Activated naive CD8-positive, alpha-beta T cell treated with anti-CD3 and anti-CD28 coated beads, Interleukin-2, amount 10 ng/mL, durations not matched to agents 7 days and 5 days (primary cell): ENCODE results near the gene CRHR1. TPM values are rescaled to one million over a fixed set of nuclear protein-coding genes. Genes with fewer than 3 reads are reported as not detected.

Experiments
- ATAC-seq: fragments of 150-1000 bp; cut with Tn5 transposase; one replicate; pipeline ENCODE4 v1.10.0; 2021; ENCODE audit warnings: low read depth, moderate library complexity
- POLR2A ChIA-PET: fragments of 350-600 bp; sonication (Branson Sonifier 250); formaldehyde crosslinking; loops from one replicate; lab custom pipeline; 2021; ENCODE audit warnings: antibody characterized with exemption; lab: Charles Lee
- DNase-seq: peaks from one replicate; pipeline ENCODE4 v3.0.0; 2021
- H3K27ac Mint-ChIP-seq: one replicate; pipeline ENCODE4 v1.8.0; 2022; ENCODE audit warnings: mild to moderate bottlenecking, mixed read lengths
- H3K27me3 Mint-ChIP-seq: one replicate; pipeline ENCODE4 v1.8.0; 2022; ENCODE audit warnings: mild to moderate bottlenecking, moderate library complexity, mixed read lengths
- H3K36me3 Mint-ChIP-seq: one replicate; pipeline ENCODE4 v1.8.0; 2021; ENCODE audit warnings: mild to moderate bottlenecking, mixed read lengths
- H3K4me1 Mint-ChIP-seq: one replicate; pipeline ENCODE4 v1.8.0; 2021; ENCODE audit warnings: mixed read lengths
- H3K4me3 Mint-ChIP-seq: one replicate; pipeline ENCODE4 v1.8.0; 2022; ENCODE audit warnings: mild to moderate bottlenecking, moderate library complexity, mixed read lengths
- H3K9me3 Mint-ChIP-seq: one replicate; pipeline ENCODE4 v1.8.0; 2021; ENCODE audit warnings: mixed read lengths
- total RNA-seq, 2 experiments: library from RNA; stranded (reverse); gene quantifications; one replicate each; pipeline ENCODE4 v1.2.3, GENCODE V29; 2021

The CRHR1 gene
- total RNA-seq, 2 experiments from 2014 or later: not detected

- H3K27ac Mint-ChIP-seq: no peak overlapping the region
- no peaks in the 10 kb centered on the region for H3K9me3 Mint-ChIP-seq
- POLR2A ChIA-PET: no interaction called here
- DNase-seq (no peak), ATAC-seq (no peak)
- no peak overlapping the region for H3K4me3 Mint-ChIP-seq
- H3K27me3 Mint-ChIP-seq: peaks cover 9% of the 10 kb centered on the region
- no peaks in the 10 kb centered on the region for H3K4me1 Mint-ChIP-seq
- no peaks in the 10 kb centered on the region for H3K36me3 Mint-ChIP-seq
Measured at GRCh38 chr17:45809499-45809898, 25.4 kb downstream of the CRHR1 start.

GRCh38 chr17:45812102-45812501 lies 28.0 kb downstream of the CRHR1 start:
- Mint-ChIP-seq H3K4me1 (no peaks in the 10 kb centered on the region), H3K27me3 (peaks cover 6% of the 10 kb centered on the region), H3K4me3 (no peak overlapping the region), H3K27ac (no peak overlapping the region), H3K36me3 (no peaks in the 10 kb centered on the region), H3K9me3 (no peaks in the 10 kb centered on the region)
- no peak for DNase-seq
- POLR2A ChIA-PET: no interaction called here
- ATAC-seq: no peak

GRCh38 chr17:45813048-45813725 lies 29.1 kb downstream of the CRHR1 start:
- Mint-ChIP-seq H3K27ac (no peak overlapping the region), H3K27me3 (peaks cover 6% of the 10 kb centered on the region), H3K36me3 (no peaks in the 10 kb centered on the region), H3K4me3 (no peak overlapping the region), H3K9me3 (no peaks in the 10 kb centered on the region), H3K4me1 (no peaks in the 10 kb centered on the region)
- DNase-seq (no peak), ATAC-seq (no peak)
- POLR2A ChIA-PET: no interaction called here

GRCh38 chr17:45814622-45815606 lies 30.8 kb downstream of the CRHR1 start:
- no peak for ATAC-seq
- H3K27ac Mint-ChIP-seq: no peak overlapping the region

GRCh38 chr17:45815752-45816151 lies 31.6 kb downstream of the CRHR1 start:
- Mint-ChIP-seq H3K4me1 (no peaks in the 10 kb centered on the region), H3K27me3 (peaks cover 2% of the 10 kb centered on the region), H3K27ac (no peak overlapping the region), H3K4me3 (no peak overlapping the region), H3K9me3 (no peaks in the 10 kb centered on the region), H3K36me3 (no peaks in the 10 kb centered on the region)
- no peak for ATAC-seq
- POLR2A ChIA-PET: no interaction called here
- DNase-seq: no peak

More at GRCh38 chr17:45814622-45815606, 30.8 kb downstream of the CRHR1 start:
- no peak overlapping the region for H3K4me3 Mint-ChIP-seq
- no peaks in the 10 kb centered on the region for H3K9me3 Mint-ChIP-seq
- no peak for DNase-seq
- no peaks in the 10 kb centered on the region for H3K36me3 Mint-ChIP-seq
- peaks cover 2% of the 10 kb centered on the region for H3K27me3 Mint-ChIP-seq
- no peaks in the 10 kb centered on the region for H3K4me1 Mint-ChIP-seq
- POLR2A ChIA-PET: no interaction called here

- H3K36me3 Mint-ChIP-seq: no peaks in the 10 kb centered on the region
- peaks cover 2% of the 10 kb centered on the region for H3K27me3 Mint-ChIP-seq
- DNase-seq (no peak), ATAC-seq (no peak)
- H3K9me3 Mint-ChIP-seq: no peaks in the 10 kb centered on the region
- POLR2A ChIA-PET: no interaction called here
- no peaks in the 10 kb centered on the region for H3K4me1 Mint-ChIP-seq
- no peak overlapping the region for H3K4me3 Mint-ChIP-seq
- H3K27ac Mint-ChIP-seq: no peak overlapping the region
Measured at GRCh38 chr17:45818041-45818440, 33.9 kb downstream of the CRHR1 start.

GRCh38 chr17:45818699-45819098 lies 34.6 kb downstream of the CRHR1 start:
- no peaks in the 10 kb centered on the region for H3K36me3 Mint-ChIP-seq
- no peak overlapping the region for H3K4me3 Mint-ChIP-seq
- DNase-seq: no peak
- no peak for ATAC-seq
- no peak overlapping the region for H3K27ac Mint-ChIP-seq
- POLR2A ChIA-PET: no interaction called here
- H3K9me3 Mint-ChIP-seq: no peaks in the 10 kb centered on the region
- H3K4me1 Mint-ChIP-seq: no peaks in the 10 kb centered on the region
- no peaks in the 10 kb centered on the region for H3K27me3 Mint-ChIP-seq

- no peaks in the 10 kb centered on the region for H3K4me1 Mint-ChIP-seq
- H3K36me3 Mint-ChIP-seq: no peaks in the 10 kb centered on the region
- no peak overlapping the region for H3K4me3 Mint-ChIP-seq
- POLR2A ChIA-PET: no interaction called here
- no peak for DNase-seq
- no peak overlapping the region for H3K27ac Mint-ChIP-seq
- H3K9me3 Mint-ChIP-seq: no peaks in the 10 kb centered on the region
- no peaks in the 10 kb centered on the region for H3K27me3 Mint-ChIP-seq
- no peak for ATAC-seq
Measured at GRCh38 chr17:45819632-45820031, 35.5 kb downstream of the CRHR1 start.

GRCh38 chr17:45820052-45820780 lies 36.1 kb downstream of the CRHR1 start:
- no peaks in the 10 kb centered on the region for H3K36me3 Mint-ChIP-seq
- no peaks in the 10 kb centered on the region for H3K27me3 Mint-ChIP-seq
- no peak overlapping the region for H3K4me3 Mint-ChIP-seq
- H3K27ac Mint-ChIP-seq: no peak overlapping the region
- no peak for DNase-seq
- ATAC-seq: no peak
- POLR2A ChIA-PET: no interaction called here
- H3K9me3 Mint-ChIP-seq: no peaks in the 10 kb centered on the region
- H3K4me1 Mint-ChIP-seq: no peaks in the 10 kb centered on the region

GRCh38 chr17:45821147-45821546 lies 37.0 kb downstream of the CRHR1 start:
- Mint-ChIP-seq H3K4me3 (no peak overlapping the region), H3K27me3 (no peaks in the 10 kb centered on the region), H3K4me1 (no peaks in the 10 kb centered on the region), H3K27ac (no peak overlapping the region), H3K9me3 (no peaks in the 10 kb centered on the region), H3K36me3 (no peaks in the 10 kb centered on the region)
- POLR2A ChIA-PET: no interaction called here
- DNase-seq (no peak), ATAC-seq (no peak)

- POLR2A ChIA-PET: no interaction called here
- Mint-ChIP-seq H3K27ac (no peak overlapping the region), H3K4me1 (no peaks in the 10 kb centered on the region), H3K4me3 (no peak overlapping the region), H3K27me3 (peaks cover 2% of the 10 kb centered on the region), H3K36me3 (no peaks in the 10 kb centered on the region), H3K9me3 (no peaks in the 10 kb centered on the region)
- DNase-seq: no peak
- peak; percentile 70 for ATAC-seq
Measured at GRCh38 chr17:45823598-45823997, 39.5 kb downstream of the CRHR1 start.

- no peak for ATAC-seq
- Mint-ChIP-seq H3K36me3 (no peaks in the 10 kb centered on the region), H3K27me3 (peaks cover 2% of the 10 kb centered on the region), H3K9me3 (no peaks in the 10 kb centered on the region), H3K27ac (no peak overlapping the region), H3K4me1 (no peaks in the 10 kb centered on the region), H3K4me3 (no peak overlapping the region)
- no peak for DNase-seq
- POLR2A ChIA-PET: no interaction called here
Measured at GRCh38 chr17:45824475-45824874, 40.4 kb downstream of the CRHR1 start.

GRCh38 chr17:45824901-45825492 lies 40.9 kb downstream of the CRHR1 start:
- peaks cover 2% of the 10 kb centered on the region for H3K27me3 Mint-ChIP-seq
- no peak overlapping the region for H3K27ac Mint-ChIP-seq
- no peaks in the 10 kb centered on the region for H3K4me1 Mint-ChIP-seq
- no peak for DNase-seq
- H3K36me3 Mint-ChIP-seq: no peaks in the 10 kb centered on the region
- H3K9me3 Mint-ChIP-seq: no peaks in the 10 kb centered on the region
- no peak for ATAC-seq
- no peak overlapping the region for H3K4me3 Mint-ChIP-seq
- POLR2A ChIA-PET: no interaction called here
